Ureter (tissue), 1 donor: ENCODE measurements around the gene RHOT2. TPM values are rescaled to one million over a fixed set of nuclear protein-coding genes. Genes with fewer than 3 reads are reported as not detected.
"Not testable (repeated sequence)": the region's sequence is repeated elsewhere in the genome, so short reads cannot be mapped to it uniquely, and the experiment has no call there.

ENCODE experiments used
- DNase-seq: peaks from one replicate; pipeline ENCODE4 v3.0.0-alpha.2; 2020; ENCODE audit warnings: low spot score
- total RNA-seq: library from RNA; stranded (reverse); gene quantifications from one replicate; pipeline ENCODE4 v1.2.4, GENCODE V29; 2023
- donor health status: DM: yes; HTN: yes; CAD: no.

The RHOT2 gene
- total RNA-seq, 1 donor from 2014 or later, result 129 TPM

- peak; percentile 76 for DNase-seq
Measured at GRCh38 chr16:695355-696089, 27.6 kb downstream of the RHOT2 start.

DNA sequence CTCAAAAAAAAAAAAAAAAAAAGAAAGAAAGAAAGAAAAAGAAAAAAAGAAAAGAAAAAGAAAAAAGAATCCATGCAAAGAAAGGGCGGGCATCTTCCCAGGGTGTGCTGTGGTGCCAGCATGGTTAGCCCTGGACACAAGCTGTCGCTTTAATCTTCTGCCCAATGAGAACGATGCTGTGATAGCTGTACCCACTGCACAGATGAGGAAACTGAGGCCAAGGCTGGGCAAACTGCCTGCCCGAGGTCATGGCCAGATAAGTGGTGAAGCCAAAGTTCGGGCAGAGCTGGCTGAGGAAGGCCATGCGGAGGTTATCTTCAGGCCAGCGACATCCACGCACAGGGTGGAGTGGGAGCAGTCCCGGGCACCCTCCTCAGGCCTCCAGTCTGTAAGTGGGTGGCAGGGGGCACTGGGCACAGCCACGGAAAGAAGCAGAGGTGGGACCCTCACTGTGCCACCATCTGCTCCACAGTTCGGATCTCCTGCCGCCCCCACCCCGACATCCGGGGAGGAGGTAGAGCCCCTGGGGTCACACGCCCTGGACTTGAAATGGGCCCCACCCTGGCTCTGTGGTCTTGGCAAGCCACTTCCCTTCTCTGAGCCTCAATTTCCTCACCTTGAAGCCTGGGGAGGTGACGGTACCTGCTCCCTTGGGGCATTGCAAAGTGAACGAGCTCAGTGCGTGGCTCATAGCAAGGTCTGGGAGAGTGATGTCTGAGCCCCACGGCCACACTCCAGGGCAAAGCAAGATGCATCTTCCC lies 31.2 kb downstream of the RHOT2 start:
- no peak for DNase-seq

GRCh38 chr16:700684-701584 lies 33.0 kb downstream of the RHOT2 start:
- DNase-seq, result no peak

DNA sequence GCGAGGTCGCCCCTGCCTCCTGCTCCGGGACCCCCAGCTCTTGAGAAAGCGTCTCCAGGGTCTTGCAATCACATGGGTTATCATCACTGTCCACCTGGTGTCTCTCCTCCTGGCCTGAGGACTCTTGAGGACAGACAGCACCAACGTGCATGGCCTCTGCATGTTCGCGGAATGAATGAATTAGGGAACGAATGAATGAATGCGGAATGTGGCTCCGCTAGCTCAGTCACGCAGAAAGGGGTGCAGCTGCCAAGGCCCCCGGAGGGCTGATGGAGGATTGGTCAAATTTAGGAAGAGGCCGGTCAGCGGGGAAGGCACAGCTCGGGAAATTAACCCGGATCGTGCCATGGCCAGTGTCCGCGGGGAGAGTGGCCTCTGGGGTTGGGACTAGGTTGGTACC lies 34.4 kb downstream of the RHOT2 start:
- no peak for DNase-seq

DNA sequence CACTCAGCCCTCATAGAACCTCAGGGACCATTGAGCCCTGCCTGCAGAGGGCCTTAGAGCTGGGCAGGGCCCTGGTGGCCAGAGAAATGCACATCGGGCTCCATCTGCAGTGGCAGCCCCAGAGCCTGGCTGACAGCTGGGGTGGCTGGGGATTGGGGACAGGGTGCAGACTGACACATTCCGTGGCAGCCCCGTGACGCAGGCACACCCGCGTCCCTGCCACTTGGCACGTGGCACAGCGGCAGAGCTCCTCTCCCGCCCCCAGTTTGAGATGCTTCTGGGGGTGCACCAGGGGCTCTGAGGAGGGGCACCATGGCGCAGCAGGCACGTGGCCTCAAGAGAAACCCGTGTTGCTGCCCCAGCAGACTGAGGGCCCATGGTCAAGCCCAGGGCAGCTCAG lies 35.5 kb downstream of the RHOT2 start:
- DNase-seq, result no peak

DNA sequence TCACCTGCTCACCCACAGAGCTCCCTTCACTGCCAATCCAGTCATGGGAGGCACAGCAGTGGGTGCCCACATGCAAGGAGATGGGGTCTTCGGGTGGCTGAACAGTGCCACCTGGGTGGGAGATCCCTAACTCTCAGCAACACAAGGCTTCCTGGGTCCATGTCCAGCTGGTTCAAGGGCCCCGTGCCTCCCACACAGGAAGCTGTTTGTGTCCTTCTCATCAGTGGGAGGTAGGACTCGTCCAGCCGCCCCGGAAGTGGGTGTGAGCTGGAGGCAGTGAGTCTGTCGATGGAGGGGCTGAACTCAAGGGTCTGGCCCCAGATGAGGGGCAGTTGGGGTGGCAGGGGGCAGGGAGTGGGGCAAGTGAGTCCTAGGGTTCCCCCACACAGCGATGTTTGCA lies 36.1 kb downstream of the RHOT2 start:
- no peak for DNase-seq

- no peak for DNase-seq
Measured at GRCh38 chr16:704552-705380, 36.8 kb downstream of the RHOT2 start.

DNA sequence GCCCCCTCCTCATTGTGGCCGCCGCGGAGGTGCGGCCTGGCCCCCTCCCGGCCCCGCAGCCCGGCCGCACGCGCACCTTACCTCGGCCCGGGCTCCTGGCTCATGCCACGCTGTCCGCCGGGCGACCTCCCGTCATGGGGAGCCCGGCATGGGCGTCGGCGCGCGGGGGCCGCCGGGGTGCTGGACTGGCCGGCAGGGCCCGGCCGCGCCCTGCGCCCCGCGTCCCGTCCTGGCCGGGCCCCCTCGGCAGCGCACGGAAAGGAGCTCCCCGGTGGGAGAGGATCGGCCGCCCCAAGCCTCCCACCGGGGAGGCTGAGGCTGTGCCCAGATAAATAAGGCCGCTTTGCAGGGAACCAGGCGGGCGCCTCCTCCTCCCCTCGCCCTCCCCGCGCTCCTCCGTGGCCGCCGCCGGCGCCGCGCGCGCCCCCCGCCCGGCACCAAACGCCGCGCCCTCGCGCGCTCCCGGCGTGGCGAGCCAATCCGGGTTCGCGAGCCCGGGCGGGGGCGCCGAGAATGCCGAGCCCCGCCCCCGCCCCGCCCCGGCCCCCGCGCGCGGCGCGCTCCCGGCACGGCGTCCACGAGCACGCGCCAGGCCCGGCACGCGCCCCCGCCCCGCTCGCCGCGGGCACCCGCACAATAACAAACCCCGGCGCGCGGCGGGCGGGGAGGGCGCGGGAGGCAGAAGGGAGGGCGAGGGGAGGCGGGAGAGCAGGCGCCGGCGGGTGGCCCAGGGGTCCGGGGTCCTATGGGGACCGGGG lies 37.7 kb downstream of the RHOT2 start, which contains the start of gene FBXL16:
FBXL16 (minus strand) TSS at position 371 of the 758 bp plus-strand sequence. CDS start 8,396 bp downstream, outside the sequence.
- DNase-seq, result no peak

DNA sequence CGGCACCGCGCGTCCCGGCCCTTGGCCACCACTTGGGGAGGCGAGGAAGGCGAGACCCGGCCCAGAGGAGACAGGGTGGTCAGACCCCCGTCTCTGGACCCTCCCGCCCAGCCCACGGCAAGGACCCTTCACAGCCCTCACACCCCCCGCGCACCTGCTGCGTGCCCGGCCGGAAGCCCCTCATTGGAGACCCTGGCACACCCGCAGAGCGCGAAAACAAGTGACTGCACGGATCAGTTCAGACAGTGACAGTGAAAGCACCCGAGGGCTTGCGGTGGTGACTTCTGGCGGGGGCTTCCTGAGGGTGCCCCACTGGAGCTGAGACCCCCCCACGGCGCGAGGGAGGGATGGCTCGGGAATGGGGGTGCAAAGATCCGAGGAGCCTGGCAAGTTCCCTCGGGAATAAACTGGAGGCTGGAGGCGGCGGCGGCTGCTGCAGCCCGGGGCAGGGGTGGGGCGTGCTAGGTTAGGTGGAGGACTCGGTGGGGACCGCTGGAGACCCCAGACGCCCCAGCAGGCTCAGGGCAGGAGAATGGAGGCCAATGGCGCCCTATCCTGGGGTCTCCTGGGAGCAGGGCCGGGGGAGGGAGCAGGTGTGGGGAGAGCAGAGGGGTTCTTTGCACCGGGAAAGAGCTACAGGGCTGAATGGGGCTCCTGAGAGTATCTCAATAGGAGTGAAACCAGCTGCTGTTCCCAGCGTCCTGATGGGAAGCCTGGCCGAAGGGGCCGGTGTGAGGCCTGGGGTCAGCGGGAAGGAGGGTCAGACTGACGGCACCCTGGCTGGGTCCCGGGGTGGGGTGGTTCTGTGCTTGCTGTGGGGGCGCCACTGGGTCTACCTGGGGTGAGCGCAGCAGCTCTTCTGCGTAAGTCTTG lies 38.5 kb downstream of the RHOT2 start:
- no peak for DNase-seq

DNA sequence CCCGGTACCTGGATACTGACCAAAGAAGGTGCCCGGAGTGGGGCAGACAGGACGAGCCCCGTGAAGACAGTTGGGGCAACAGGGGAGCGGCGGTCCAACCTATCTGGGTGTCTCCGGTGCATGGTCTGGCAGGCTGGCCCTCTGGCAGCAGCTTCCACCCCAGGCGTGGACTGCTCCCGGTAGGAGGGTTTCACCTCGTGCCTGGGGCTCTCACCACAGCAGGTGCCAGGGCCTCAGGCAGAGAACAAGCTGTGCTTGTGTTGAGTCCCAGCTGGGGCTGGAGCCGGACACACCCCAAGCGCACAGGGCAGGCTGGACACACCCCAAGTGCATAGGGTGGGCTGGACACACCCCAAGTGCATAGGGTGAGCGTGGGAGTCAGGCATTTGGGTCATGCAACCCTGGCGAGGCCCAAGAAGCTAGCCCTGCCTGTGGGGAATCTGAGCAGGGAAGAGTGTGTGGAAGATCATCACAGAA lies 39.2 kb downstream of the RHOT2 start:
- no peak for DNase-seq

- no peak for DNase-seq
Measured at GRCh38 chr16:708019-708418, 40.1 kb downstream of the RHOT2 start.

DNA sequence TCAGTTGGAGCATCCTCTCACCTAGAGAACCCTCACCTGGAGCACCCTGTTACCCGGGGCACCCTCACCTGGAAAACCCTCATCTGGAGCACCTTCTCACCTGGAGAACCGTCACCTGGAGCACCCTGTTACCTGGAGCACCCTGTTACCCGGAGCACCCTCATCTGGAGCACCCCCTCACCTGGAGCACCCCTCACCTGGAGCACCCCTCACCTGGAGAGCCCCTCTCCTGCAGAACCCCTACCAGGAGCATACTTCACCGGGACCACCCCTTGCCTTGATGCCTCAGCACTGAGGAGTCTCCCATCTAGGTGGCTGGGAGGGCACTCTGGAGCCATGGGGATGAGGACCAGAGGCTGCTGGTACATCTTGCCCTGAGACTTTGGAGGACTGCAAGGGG lies 41.0 kb downstream of the RHOT2 start:
- no peak for DNase-seq

- DNase-seq, result no peak
Measured at GRCh38 chr16:709566-710499, 41.9 kb downstream of the RHOT2 start.

- DNase-seq, result no peak
Measured at GRCh38 chr16:710500-711075, 42.7 kb downstream of the RHOT2 start.

DNA sequence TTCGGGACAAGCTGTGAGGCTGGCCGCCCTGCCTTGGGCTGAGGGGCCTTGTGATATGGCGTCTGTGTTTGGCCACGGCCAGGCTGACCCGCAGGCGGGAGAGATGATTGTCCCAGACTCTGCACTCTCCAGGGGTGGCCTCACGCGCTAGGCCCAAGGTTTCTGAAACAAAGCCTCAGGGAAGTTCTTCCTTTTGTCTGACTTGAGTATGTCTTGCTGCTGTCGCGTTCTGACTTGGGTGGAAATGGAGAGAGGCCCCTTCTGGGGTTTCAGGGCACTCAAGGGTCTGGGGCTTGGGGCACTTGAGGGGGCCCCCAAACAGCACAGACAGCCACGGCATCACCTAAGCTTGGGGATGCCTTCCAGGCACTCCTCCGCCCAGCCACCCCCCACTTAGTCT lies 43.2 kb downstream of the RHOT2 start:
- no peak for DNase-seq

- DNase-seq, result no peak
Measured at GRCh38 chr16:711548-712320, 43.8 kb downstream of the RHOT2 start.

GRCh38 chr16:712740-713250 lies 44.9 kb downstream of the RHOT2 start:
- DNase-seq, result not testable (repeated sequence)
